Stimulated activated CD8-positive, alpha-beta memory T cell treated with anti-CD3 and anti-CD28 coated beads, Interleukin-12 subunit alpha, Interleukin-12 subunit beta, amount 100 ng/mL, for 1 hour (primary cell): Measurements from ENCODE around the gene ADGRB3.
"Not testable (repeated sequence)": the region's sequence is repeated elsewhere in the genome, so short reads cannot be mapped to it uniquely, and the experiment has no call there.

Source experiments
- DNase-seq: peaks from one replicate; pipeline ENCODE4 v3.0.0-alpha.2; 2020; ENCODE audit warnings: low read depth

The ADGRB3 gene

DNA sequence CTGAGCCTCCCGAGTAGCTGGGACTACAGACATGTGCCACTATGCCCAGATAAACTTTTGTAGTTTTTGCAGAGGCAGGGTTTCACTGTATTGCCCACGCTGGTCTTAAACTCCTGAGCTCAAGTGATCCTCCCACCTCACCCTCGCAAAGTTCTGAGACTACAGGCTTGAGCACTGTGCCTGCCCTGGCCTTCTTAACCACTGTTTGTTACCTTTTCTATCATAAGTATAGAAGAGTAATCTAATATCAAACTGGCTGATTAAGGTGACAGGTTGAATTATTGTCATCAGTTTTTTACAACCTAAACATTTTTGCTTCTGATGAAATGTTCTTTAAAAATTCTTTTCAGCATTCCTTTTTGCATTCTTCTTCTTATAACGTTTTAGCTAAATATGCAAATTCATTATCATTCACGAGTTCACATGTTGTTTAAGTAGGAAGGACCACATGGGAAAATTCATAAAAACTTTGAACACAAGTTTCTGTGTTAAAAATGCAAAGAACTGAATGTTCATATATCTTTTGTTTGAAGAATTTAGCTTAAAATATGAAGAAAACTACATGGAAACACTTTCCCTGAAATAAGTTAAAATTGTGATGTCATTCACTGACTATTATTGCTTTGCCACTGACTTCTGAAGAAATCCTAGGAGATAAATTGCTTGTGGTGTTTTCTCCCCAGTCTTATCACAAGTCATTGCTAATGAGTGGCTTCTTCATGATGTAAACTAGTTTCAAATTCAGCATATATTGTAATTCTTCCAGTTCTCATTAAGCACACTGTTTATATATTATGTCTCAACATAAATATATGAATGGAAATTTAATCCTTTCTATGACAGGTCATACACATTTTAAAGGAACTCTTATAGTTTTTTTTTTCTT lies 106.7 kb downstream of the ADGRB3 start:
- no peak for DNase-seq

GRCh38 chr6:68743099-68743498 lies 108.0 kb downstream of the ADGRB3 start:
- DNase-seq = no peak

- not testable (repeated sequence) for DNase-seq
These were observed 109.3 kb downstream of the ADGRB3 start for GRCh38 chr6:68744376-68744775.

- DNase-seq = no peak
These were observed 111.3 kb downstream of the ADGRB3 start for GRCh38 chr6:68746376-68746775.

GRCh38 chr6:68747110-68747790 lies 112.2 kb downstream of the ADGRB3 start:
- DNase-seq = no peak

GRCh38 chr6:68747832-68748231 lies 112.8 kb downstream of the ADGRB3 start:
- not testable (repeated sequence) for DNase-seq

DNA sequence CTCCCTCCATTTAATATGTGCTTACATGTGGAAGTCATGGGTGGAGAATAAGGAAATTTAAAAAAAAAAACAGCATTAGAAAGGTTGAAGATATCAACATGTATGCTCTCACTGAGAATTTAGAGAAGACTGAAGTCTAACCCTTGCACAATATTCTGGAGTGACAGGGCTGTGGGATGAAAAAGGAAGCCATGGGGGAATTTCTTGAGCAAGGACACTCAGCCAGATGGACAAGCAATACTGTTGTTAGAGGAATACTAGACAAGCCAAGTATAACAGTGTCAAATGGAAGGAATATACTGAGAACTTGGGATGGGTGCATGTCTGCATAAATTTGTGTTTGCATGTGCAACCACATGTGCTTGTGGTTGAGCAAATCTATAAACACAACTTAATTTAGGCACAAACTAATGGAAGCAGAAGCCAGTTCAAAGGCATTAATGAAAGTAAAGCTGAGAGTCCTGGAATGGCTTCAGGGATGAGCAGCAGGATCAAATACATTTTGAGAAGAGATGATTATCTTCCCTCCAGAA lies 119.7 kb downstream of the ADGRB3 start:
- DNase-seq = no peak

DNA sequence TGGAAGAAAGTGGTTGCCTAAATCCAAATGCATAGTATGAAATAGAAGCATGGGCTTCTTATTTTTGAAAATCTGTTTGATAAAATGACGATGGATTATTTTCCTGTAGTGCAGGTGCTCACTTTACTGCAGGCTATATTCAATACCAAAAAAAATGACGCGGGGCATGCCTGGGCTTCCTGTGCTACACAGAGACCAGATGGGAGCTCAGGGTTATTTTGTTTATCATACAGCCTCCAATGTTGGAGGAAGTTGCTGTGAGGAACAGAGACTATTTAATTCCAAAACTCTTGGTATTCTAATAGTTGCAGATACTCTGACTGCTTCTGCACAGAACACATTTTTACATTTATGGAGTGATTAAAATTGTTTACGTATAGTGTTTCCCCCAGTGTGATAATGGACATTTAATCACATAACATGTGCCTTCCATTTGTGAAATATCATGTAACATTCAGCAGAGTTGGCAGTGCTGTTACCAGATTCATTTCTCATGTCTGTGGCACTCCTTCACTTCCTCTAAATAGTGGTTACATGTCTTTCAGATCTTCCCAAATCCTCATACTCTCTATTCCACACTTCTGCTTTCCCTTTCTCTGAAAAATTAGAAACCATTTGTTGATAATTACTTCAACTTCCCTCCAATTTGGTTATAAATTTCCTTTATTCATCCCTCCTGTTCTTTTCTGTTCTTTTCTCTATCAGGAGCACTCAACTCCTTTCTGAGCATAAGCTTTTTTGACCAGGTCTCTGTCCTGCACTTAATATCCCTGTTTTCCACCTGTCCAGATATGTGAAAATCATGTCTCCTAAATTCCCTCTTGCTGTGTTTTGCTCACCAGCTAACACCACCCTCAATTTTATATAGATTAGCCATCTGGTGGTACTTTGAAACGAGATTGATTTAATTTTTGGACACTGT lies 121.6 kb downstream of the ADGRB3 start:
- DNase-seq = no peak

GRCh38 chr6:68757821-68758220 lies 122.7 kb downstream of the ADGRB3 start:
- DNase-seq = no peak

DNA sequence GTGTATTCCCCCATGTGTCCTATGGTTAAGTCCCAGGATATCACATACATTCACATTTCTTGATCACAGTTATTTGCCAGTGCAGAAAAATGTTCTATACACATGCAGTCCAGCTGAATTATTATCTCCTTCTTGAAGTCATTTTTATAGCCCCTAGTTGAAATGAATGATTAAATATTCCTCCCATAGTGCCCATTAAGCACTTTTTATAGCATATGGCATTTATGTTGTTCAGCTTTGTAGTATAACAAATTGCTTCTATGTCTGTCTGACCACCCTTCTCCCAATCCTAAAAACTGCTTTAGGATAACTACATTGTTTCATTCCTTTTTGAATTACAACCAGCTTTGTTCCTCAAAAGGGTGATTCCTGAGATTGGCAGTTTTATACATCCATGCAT lies 123.5 kb downstream of the ADGRB3 start:
- no peak for DNase-seq

DNA sequence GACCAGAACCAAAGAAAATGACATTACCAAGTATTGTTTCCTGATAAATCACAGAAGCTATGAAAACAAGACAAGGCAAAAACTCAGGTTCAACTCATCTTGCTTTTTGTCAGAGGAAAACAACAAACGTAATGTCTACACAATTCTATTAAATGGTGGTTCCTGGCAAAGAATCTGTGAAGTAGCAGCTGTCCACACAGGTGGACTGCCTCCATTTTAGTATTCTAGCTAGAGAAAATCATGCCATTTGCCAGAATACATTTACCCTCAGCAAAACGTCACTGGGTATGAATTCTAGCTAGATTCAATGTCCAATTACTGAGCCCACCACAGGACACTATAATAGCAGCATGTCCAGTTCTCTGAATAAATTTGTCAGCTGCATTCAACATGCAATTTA lies 125.4 kb downstream of the ADGRB3 start:
- DNase-seq = no peak

DNA sequence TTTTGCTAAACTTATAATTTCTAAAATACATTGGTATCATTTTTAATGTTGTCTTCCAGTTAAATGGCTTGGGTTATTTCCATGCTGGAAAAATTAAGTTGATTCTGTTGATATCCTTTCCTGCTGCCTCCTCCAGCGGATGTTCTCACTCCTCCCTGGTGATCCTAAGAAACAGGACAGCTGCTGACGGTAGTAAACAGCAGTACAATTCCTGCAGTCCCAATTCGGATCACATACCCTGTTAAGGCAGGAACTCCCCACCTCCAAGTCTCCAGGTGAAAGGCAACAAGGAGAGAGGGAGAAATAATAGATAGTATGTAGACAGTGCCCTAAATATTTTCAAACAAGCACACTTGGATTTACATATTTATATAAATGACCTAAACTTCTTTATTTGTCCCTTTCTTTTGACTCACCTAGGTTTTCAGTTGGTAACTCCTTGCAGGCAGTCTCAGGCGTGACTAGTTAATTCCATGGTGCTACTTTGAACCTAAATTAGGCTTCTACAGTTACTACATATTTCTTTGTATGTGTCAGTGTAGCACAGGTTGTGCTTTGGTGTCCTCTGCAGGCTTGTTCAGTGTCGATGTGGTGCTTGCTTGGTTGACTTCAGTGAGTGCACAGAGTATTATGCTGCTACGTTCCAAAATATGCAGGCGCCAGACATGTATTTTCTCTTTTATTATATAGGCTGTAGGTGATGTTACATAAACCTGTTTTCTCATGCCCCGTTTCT lies 126.0 kb downstream of the ADGRB3 start:
- DNase-seq = no peak

- no peak for DNase-seq
These were observed 126.9 kb downstream of the ADGRB3 start for GRCh38 chr6:68761985-68762384.

GRCh38 chr6:68771426-68771825 lies 136.3 kb downstream of the ADGRB3 start:
- no peak for DNase-seq

- DNase-seq = no peak
These were observed 139.8 kb downstream of the ADGRB3 start for GRCh38 chr6:68774843-68775242.

GRCh38 chr6:68776354-68776753 lies 141.3 kb downstream of the ADGRB3 start:
- DNase-seq = no peak

DNA sequence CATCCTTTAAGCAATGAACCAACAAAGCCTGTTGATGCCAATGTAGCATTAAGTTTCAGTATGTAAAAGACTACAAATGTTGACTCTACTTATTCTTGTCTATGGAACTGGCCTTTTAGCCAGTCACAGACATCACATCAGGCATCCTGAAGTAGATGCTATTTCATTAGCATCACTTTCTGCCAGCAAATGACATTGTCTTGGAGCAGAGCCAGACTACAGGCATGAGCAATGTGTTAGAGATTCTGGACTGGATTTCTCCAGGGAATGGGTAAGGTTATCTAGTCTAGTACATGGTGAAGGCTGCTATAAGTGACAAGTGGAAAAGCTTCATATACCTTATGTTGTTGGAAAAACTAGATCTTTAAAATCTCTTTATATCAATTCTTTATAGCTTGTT lies 142.9 kb downstream of the ADGRB3 start:
- no peak for DNase-seq

DNA sequence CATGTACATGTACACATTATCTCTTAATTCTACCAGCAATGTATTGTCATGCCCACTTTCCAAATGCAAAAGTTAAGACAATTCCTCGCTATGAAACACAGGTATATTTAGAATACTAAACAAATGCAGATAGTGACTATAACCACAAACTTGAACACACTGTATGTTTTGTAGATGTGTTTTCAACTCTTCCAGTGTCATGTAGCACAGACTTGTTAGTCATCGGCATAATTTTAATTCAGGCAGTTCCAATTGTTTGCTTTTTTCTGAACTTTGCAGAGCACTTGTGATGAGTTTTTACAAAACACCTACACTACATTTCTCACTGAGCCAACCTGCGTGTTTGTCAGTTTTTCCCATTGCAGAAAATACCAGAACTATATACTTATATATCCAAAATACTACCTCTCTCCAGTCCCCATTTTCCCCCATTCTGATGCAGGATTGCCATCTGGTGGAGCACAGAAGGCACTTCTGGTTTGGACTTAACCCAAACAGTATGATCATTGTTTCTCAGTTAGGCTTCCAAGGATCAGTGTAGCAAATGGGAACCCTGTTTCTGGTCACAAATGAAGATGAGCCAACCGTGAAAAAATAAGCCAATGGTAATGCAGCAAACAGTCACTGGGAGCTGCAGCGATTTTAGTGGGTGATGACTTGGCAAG lies 143.4 kb downstream of the ADGRB3 start:
- DNase-seq = no peak

- no peak for DNase-seq
These were observed 144.3 kb downstream of the ADGRB3 start for GRCh38 chr6:68779366-68779765.

DNA sequence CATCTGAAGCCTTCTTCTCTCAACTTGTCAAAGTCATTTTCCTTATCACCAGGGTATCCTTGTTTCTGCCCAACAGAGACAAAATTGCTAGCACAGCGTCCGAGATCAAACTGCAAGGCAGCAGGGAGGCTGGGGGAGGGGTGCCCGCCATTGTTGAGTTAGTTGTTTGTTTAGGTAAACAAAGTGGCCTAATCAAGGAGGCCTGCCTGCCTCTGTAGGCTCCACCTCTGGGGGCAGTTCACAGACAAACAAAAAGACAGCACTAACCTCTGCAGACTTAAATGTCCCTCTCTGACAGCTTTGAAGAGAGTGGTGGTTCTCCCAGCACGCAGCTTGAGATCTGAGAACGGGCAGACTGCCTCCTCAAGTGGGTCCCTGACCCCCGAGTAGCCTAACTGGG lies 155.0 kb downstream of the ADGRB3 start:
- not testable (repeated sequence) for DNase-seq

GRCh38 chr6:68814976-68815375 lies 179.9 kb downstream of the ADGRB3 start:
- DNase-seq = not testable (repeated sequence)
